ENCODE results near the gene GRIP1.

GRCh38 chr12:66541426-66541825, 137.4 kb downstream of the GRIP1 start:
- TF ChIP-seq MAX (IDR thresholded peaks at IDR 0.05) (no peak), RAD21 (IDR thresholded peaks at IDR 0.05; ENCODE audit: low read depth) (no peak), EP300 (IDR thresholded peaks at IDR 0.05; ENCODE audit: borderline replicate concordance) (no peak), YY1 (IDR thresholded peaks at IDR 0.05; ENCODE audit: low read depth) (no peak), REST (IDR thresholded peaks at IDR 0.05; ENCODE audit: low read depth) (no peak), TAF1 (IDR thresholded peaks at IDR 0.05; ENCODE audit: low read depth) (no peak), NFIC (IDR thresholded peaks at IDR 0.05) (no peak), ZBTB7A (IDR thresholded peaks at IDR 0.05; ENCODE audit: low read depth) (no peak)
